ENCODE data around the gene PILRA.
"Not testable (repeated sequence)": the region's sequence is repeated elsewhere in the genome, so short reads cannot be mapped to it uniquely, and the experiment has no call there.

Gene PILRA

DNA sequence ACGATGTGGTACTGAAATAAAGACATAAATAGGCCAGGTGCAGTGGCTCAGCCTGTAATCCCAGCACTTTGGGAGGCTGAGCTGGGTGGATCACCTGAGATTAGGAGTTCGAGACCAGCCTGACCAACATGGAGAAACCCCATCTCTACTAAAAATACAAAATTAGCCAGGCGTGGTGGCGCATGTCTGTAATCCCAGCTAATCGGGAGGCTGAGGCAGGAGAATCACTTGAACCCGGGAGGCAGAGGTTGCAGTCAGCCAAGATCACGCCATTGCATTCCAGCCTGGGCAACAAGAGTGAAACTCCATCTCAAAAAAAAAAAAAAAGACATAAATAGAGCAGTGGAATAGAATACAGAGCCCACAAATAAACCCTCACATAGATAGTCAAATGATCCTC, 9.5 kb upstream of the PILRA start:
- H4K91ac ChIP-seq (ENCODE audit: low read length); H3K9me3 ChIP-seq (ENCODE audit: control insufficient read depth, low read length); H3K4me1 ChIP-seq (ENCODE audit: control insufficient read depth, insufficient read depth, low read depth, low read length); H2BK12ac ChIP-seq (ENCODE audit: low read length in 2 of 2); H3K27ac ChIP-seq (ENCODE audit: low read length, poor library complexity, severe bottlenecking); H3K4ac ChIP-seq (ENCODE audit: low read depth in 1 of 2, low read length in 2 of 2); DNase-seq; H3K23ac ChIP-seq (ENCODE audit: low read length in 2 of 2); H3K4me3 ChIP-seq (ENCODE audit: insufficient read depth in 1 of 2, low read depth in 1 of 2, low read length in 2 of 2); H2AK5ac ChIP-seq (ENCODE audit: low read length, severe bottlenecking); H3K18ac ChIP-seq (ENCODE audit: low read depth in 1 of 2, low read length in 2 of 2); H3K9ac ChIP-seq (ENCODE audit: low read length); H3K14ac ChIP-seq (ENCODE audit: low read length in 2 of 2); H3K27me3 ChIP-seq (ENCODE audit: control insufficient read depth in 1 of 2, insufficient read depth in 1 of 2, low read length in 2 of 2); H2BK15ac ChIP-seq (ENCODE audit: low read depth, poor library complexity, severe bottlenecking); H3K4me2 ChIP-seq (ENCODE audit: low read length, poor library complexity, severe bottlenecking); H2AFZ ChIP-seq (ENCODE audit: low read depth, low read length); H2BK120ac ChIP-seq (ENCODE audit: low read depth, low read length); H4K8ac ChIP-seq (ENCODE audit: low read length); H2BK5ac ChIP-seq (ENCODE audit: low read depth, low read length, poor library complexity, severe bottlenecking): not testable (repeated sequence)
- Histone ChIP-seq H3K36me3 (ENCODE audit: control insufficient read depth in 1 of 2, insufficient read depth in 2 of 2, low read depth in 1 of 2, low read length in 2 of 2) (peaks cover 41 to 49% of the 10 kb centered on the region in 2 experiments), H3K79me1 (replicated peaks; ENCODE audit: low read length, poor library complexity, severe bottlenecking) (peaks cover 10% of the 10 kb centered on the region)
- WGBS: 100% methylated on average over 3 of the region's 7 CpGs

DNA sequence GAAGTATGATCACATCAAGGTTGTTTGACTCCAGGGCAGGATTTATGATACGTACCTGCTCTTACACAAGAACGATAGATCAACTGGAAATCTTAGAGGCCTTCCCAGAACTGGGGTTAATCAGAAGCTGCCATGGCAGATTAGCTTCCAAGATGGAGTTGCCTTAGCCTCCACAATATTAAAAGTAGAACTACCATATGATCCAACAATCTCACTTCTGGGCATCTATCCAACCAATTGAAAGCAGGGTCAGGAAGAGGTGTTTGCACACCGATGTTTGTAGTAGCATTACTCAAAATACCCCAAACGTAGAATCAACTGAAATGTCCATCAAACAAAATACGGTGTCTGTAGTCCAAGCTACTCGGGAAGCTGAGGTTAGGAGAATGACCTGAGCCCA, 8.8 kb upstream of the PILRA start:
- Histone ChIP-seq H3K36me3 (ENCODE audit: control insufficient read depth in 1 of 2, insufficient read depth in 2 of 2, low read depth in 1 of 2, low read length in 2 of 2) (peaks cover 34 to 42% of the 10 kb centered on the region in 2 experiments), H3K4ac (ENCODE audit: low read depth in 1 of 2, low read length in 2 of 2) (no peak overlapping the region), H3K27me3 (ENCODE audit: control insufficient read depth in 1 of 2, insufficient read depth in 1 of 2, low read length in 2 of 2) (no peaks in the 10 kb centered on the region), H3K27ac (ENCODE audit: low read length, poor library complexity, severe bottlenecking) (no peak overlapping the region), H3K4me3 (ENCODE audit: insufficient read depth in 1 of 2, low read depth in 1 of 2, low read length in 2 of 2) (no peak overlapping the region), H2BK15ac (ENCODE audit: low read depth, poor library complexity, severe bottlenecking) (no peak overlapping the region), H2BK120ac (ENCODE audit: low read depth, low read length) (no peak overlapping the region), H3K4me2 (ENCODE audit: low read length, poor library complexity, severe bottlenecking) (no peak overlapping the region), H3K9ac (ENCODE audit: low read length) (no peak overlapping the region), H3K4me1 (ENCODE audit: control insufficient read depth, insufficient read depth, low read depth, low read length) (no peaks in the 10 kb centered on the region), H2BK5ac (ENCODE audit: low read depth, low read length, poor library complexity, severe bottlenecking) (no peak overlapping the region), H3K79me1 (replicated peaks; ENCODE audit: low read length, poor library complexity, severe bottlenecking) (peaks cover 5% of the 10 kb centered on the region), H3K9me3 (ENCODE audit: control insufficient read depth, low read length) (no peaks in the 10 kb centered on the region), H2BK12ac (ENCODE audit: low read length in 2 of 2) (no peak overlapping the region), H2AFZ (ENCODE audit: low read depth, low read length) (no peak overlapping the region), H4K91ac (ENCODE audit: low read length) (no peak overlapping the region), H3K23ac (ENCODE audit: low read length in 2 of 2) (no peak overlapping the region), H3K18ac (ENCODE audit: low read depth in 1 of 2, low read length in 2 of 2) (no peak overlapping the region), H3K14ac (ENCODE audit: low read length in 2 of 2) (no peak overlapping the region), H4K8ac (ENCODE audit: low read length) (no peak overlapping the region), H2AK5ac (ENCODE audit: low read length, severe bottlenecking) (no peak overlapping the region)
- DNase-seq: no peak
- 97% methylated on average over 6 of the region's 6 CpGs for WGBS

DNA sequence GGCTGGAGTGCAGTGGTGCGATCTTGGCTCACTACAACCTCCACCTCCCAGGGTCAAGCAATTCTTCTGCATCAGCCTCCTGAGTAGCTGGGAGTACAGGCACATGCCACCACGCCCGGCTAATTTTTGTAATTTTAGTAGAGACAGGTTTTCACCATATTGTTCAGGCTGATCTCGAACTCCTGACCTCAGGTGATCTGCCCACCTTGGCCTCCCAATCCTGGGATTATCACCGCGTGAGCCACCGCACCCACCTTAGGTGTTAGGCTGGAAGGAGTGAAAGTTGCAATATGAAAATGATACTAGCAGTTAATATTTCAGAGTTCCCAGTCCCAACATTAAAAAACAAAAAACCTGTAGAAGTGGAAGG, 7.3 kb upstream of the PILRA start:
- H4K8ac ChIP-seq (ENCODE audit: low read length): peak overlapping the region; percentile 29
- WGBS: 100% methylated on average over 3 of the region's 7 CpGs
- H4K91ac ChIP-seq (ENCODE audit: low read length); H3K4me3 ChIP-seq (ENCODE audit: insufficient read depth in 1 of 2, low read depth in 1 of 2, low read length in 2 of 2); H3K23ac ChIP-seq (ENCODE audit: low read length in 2 of 2); H3K14ac ChIP-seq (ENCODE audit: low read length in 2 of 2); H3K4ac ChIP-seq (ENCODE audit: low read depth in 1 of 2, low read length in 2 of 2); H2AFZ ChIP-seq (ENCODE audit: low read depth, low read length); H2AK5ac ChIP-seq (ENCODE audit: low read length, severe bottlenecking); H3K27ac ChIP-seq (ENCODE audit: low read length, poor library complexity, severe bottlenecking); H2BK5ac ChIP-seq (ENCODE audit: low read depth, low read length, poor library complexity, severe bottlenecking); H2BK15ac ChIP-seq (ENCODE audit: low read depth, poor library complexity, severe bottlenecking); DNase-seq; H3K4me2 ChIP-seq (ENCODE audit: low read length, poor library complexity, severe bottlenecking); H2BK120ac ChIP-seq (ENCODE audit: low read depth, low read length); H2BK12ac ChIP-seq (ENCODE audit: low read length in 2 of 2); H3K27me3 ChIP-seq (ENCODE audit: control insufficient read depth in 1 of 2, insufficient read depth in 1 of 2, low read length in 2 of 2); H3K4me1 ChIP-seq (ENCODE audit: control insufficient read depth, insufficient read depth, low read depth, low read length); H3K79me1 ChIP-seq (replicated peaks; ENCODE audit: low read length, poor library complexity, severe bottlenecking); H3K9me3 ChIP-seq (ENCODE audit: control insufficient read depth, low read length); H3K18ac ChIP-seq (ENCODE audit: low read depth in 1 of 2, low read length in 2 of 2); H3K9ac ChIP-seq (ENCODE audit: low read length): not testable (repeated sequence)
- peaks cover 21 to 30% of the 10 kb centered on the region in 2 experiments for H3K36me3 ChIP-seq (ENCODE audit: control insufficient read depth in 1 of 2, insufficient read depth in 2 of 2, low read depth in 1 of 2, low read length in 2 of 2)

DNA sequence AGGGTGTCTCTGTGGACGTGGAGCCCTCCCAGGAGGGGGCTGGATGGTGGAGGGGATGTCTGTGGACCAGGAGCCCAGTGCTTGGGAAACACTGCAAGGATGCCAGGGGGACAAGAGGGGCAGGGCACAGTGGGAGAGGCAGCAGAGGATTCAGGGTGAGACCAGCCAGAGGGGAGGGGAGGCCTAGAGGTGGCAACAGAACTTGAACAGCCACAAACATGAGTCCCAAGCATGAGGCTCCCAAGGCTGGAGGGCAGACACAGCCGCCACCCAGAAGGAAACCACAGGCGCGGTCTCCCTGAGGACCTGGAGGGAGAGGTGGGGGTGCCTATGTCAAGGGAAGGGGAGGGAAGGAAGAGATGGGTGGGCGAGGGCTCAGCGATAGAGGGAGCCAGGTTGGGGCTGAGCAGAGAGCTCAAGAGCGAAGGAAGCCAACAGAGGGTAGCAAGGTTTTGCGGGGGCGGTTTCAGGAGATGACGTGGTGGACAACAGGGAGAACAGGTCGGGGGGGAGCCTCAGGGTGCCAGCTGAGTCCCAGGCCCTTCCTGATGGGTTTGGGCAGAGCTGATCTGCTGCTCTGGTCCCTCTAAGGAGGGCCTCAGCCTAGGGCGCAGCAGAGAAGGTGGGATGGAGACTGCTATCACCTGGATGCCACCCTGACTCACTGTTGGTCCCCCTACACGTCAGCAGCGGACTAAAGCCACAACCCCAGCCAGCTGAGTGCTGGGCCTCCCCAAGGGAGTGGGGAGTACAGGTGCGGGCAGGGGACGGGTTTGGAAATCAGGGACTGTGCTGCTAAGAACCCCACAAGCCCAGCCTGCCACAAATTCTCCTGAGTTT, 6.7 kb upstream of the PILRA start:
- H2AK5ac ChIP-seq (ENCODE audit: low read length, severe bottlenecking): no peak overlapping the region
- H3K18ac ChIP-seq (ENCODE audit: low read depth in 1 of 2, low read length in 2 of 2): no peak overlapping the region
- H3K36me3 ChIP-seq (ENCODE audit: control insufficient read depth in 1 of 2, insufficient read depth in 2 of 2, low read depth in 1 of 2, low read length in 2 of 2): peaks cover 14 to 24% of the 10 kb centered on the region in 2 experiments
- H3K4ac ChIP-seq (ENCODE audit: low read depth in 1 of 2, low read length in 2 of 2): no peak overlapping the region
- no peak overlapping the region for H3K9ac ChIP-seq (ENCODE audit: low read length)
- H3K27ac ChIP-seq (ENCODE audit: low read length, poor library complexity, severe bottlenecking): no peak overlapping the region
- no peak overlapping the region for H3K23ac ChIP-seq (ENCODE audit: low read length in 2 of 2)
- 96% methylated on average over 16 of the region's 16 CpGs for WGBS
- peaks cover 3% of the 10 kb centered on the region for H3K4me1 ChIP-seq (ENCODE audit: control insufficient read depth, insufficient read depth, low read depth, low read length)
- no peak overlapping the region for H3K4me3 ChIP-seq (ENCODE audit: insufficient read depth in 1 of 2, low read depth in 1 of 2, low read length in 2 of 2)
- H3K9me3 ChIP-seq (ENCODE audit: control insufficient read depth, low read length): no peaks in the 10 kb centered on the region
- H2BK12ac ChIP-seq (ENCODE audit: low read length in 2 of 2): no peak overlapping the region
- H4K91ac ChIP-seq (ENCODE audit: low read length): peak overlapping the region; percentile 35
- no peak overlapping the region for H2AFZ ChIP-seq (ENCODE audit: low read depth, low read length)
- no peak for DNase-seq
- no peak overlapping the region for H2BK15ac ChIP-seq (ENCODE audit: low read depth, poor library complexity, severe bottlenecking)
- H2BK120ac ChIP-seq (ENCODE audit: low read depth, low read length): no peak overlapping the region
- no peak overlapping the region for H2BK5ac ChIP-seq (ENCODE audit: low read depth, low read length, poor library complexity, severe bottlenecking)
- H3K79me1 ChIP-seq (replicated peaks; ENCODE audit: low read length, poor library complexity, severe bottlenecking): peaks cover 2% of the 10 kb centered on the region
- H3K27me3 ChIP-seq (ENCODE audit: control insufficient read depth in 1 of 2, insufficient read depth in 1 of 2, low read length in 2 of 2): no peaks in the 10 kb centered on the region
- peak overlapping the region; percentile 29 for H4K8ac ChIP-seq (ENCODE audit: low read length)
- H3K4me2 ChIP-seq (ENCODE audit: low read length, poor library complexity, severe bottlenecking): no peak overlapping the region
- H3K14ac ChIP-seq (ENCODE audit: low read length in 2 of 2): no peak overlapping the region
